ENCODE measurements around the gene EFCAB10.
"Not testable (repeated sequence)": the region's sequence is repeated elsewhere in the genome, so short reads cannot be mapped to it uniquely, and the experiment has no call there.

Gene EFCAB10

DNA sequence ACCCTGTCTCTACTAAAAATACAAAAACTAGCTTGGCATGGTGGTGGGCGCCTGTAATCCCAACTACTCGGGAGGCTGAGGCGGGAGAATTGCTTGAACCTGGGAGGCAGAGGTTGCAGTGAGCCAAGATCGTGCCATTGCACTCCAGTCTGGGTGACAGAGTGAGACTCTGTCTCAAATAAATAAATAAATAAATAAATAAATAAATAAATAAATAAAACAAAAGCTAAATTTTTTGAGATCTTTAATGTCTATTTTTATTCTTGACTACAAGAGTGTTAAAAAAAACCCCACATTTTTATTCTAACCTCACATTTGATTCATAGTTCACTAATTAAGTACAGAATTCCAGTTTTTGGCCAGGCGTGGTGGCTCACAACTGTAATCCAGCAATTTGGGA lies 53.6 kb downstream of the EFCAB10 start:
- not testable (repeated sequence) for DNase-seq

DNA sequence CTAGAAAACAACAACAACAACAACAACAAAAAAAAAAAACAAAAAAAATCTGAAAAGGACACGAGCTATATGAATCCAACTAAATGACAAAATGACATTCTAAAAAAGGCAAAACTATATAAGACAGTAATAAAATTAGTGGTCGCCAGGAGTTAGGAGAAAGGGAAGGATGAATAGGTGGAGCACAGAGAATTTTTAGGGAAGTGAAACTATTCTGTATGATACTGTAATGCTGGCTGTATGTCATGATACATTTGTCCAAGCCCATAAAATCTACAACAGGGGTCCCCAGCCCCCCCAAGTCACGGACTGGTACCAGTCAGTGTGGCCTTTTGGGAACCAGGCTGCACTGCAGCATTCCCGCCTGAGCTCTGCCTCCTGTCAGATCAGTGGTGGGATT lies 56.5 kb downstream of the EFCAB10 start:
- DNase-seq: no peak

DNA sequence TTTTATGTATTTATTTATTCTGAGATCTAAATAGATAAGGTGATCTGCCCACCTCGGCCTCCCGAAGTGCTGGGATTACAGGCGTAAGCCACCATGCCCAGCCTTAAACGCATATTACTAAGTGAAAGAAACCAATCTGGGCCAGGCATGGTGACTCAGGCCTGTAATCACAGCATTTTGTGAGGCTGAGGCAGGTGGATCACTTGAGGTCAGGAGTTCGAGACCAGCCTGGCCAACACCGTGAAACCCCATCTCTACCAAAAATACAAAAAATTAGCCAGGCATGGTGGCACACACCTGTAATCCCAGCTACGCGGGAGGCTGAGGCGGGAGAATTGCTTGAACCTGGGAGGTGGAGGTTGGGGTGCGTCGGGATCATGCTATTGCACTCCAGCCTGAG lies 56.9 kb downstream of the EFCAB10 start:
- DNase-seq: not testable (repeated sequence)

DNA sequence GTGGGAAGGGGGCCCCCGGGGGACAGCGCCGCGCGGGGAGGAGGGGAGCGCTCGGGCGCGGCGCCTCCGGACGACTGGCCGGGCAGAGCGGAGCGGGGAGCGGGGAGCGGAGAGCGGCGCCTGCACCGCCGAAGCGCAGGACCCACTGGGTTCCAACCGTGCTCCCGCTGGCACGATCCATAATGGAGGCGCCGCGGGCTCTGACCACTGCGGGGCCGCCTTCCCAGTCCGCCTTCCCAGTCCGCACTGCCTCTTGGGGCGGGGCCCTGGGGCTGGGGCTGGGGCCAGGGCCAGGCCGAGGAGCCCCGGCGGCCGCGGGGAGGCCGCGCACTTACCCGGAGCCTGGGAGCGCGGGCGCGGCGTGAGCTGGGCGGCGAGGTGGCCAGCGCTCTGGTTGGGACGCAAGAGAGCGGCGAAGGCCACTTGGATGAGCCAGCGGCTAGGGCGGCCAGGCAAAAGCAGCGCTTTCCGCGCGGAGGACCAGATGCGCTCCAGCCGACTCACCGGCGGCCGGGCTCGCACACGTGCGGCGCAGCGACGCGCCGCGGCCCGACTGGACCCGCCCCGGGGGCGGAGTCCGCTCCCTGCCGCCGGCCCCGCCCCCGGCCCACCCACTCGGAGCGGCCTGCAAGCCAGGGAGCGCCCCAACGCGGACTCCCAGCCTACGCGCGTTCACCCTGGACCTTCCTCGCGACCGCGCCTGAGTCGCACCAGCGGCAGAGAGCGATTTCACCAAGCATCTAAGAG lies 59.4 kb downstream of the EFCAB10 start, which contains the start of gene PUS7:
Gene PUS7, minus strand, starts transcription at position 555 of the 747 bp plus-strand sequence. CDS start 13,759 bp downstream, outside the sequence.
- DNase-seq: peak; percentile 92

DNA sequence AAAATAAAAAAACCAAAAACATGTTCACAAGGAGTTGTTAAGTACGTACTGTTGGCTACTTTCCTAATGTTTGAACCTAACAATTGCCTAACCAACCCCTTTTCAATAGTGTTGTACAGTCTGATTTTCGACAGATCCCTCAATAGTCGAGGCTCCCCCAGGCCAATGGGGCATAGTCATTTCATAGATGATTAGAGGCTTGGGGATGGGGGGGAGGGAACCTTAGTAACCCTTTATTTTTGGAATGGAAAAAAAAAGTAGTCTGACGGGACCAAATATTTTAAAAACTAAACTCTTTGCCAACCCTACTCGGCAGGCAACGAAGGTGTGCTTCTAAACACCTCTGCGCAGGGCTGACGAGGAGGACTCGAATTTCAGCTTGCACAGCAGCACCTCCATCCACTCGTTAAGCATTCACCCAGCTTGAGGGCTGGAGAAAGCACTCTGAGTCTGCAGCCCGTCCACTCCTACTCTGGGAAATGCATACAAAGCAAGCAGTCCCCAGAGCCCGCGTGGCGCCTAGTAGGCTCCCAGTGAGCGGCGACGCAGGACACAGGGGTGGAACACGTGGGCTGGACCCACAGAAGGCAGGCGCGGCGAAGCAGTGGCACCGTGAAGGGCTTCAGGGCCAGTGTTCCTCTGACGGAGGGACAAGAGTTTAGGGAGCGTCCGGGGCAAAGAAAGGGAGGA lies 60.1 kb downstream of the EFCAB10 start:
- peak; percentile 85 for DNase-seq

DNA sequence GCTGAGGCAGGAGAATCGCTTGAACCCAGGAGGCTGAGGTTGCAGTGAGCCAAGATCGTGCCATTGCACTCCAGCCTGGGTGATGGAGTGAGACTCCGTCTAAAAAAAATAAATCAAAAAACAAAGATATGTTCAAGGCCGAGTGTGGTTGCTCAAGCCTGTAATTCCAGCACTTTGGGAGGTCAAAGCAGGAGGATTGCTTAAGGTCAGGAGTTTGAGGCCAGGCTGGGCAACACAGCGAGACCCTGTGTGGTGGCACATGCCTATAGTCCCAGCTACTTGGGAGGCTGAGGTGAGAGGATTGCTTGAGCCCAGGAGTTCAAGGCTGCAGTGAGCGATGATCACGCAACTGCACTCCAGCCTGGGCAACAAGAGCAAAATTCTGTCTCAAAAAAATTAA lies 60.7 kb downstream of the EFCAB10 start:
- DNase-seq: not testable (repeated sequence)

DNA sequence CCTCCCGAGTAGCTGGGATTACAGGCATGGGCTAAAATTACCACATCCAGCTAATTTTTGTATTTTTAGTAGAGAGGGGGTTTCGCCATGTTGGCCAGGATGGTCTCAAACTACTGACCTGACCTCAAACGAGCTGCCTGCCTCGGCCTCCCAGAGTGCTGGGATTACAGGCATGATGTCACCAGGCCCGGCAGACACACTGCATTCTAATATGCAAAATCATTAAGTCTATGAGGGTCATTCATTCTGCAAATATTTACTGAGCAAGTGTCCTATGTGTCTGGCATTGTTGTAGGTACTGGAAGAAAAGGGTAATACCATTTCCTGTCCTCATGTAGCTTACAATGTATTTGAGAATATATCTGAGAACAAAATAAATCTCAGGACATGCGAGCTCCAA lies 61.9 kb downstream of the EFCAB10 start:
- no peak for DNase-seq

DNA sequence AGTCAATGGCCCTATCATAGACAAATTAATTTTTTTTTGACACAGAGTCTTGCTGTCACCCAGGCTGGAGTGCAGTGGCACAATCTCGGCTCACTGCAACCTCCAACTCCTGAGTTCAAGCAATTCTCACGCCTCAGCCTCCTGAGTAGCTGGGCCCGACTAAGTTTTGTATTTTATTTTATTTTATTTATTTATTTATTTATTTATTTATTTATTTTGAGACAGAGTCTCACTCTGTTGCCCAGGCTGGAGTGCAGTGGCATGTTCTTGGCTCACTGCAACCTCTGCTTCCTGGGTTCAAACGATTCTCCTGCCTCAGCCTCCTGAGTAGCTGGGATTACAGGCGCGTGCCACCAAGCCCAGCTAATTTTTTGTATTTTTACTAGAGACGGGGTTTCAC lies 65.7 kb downstream of the EFCAB10 start:
- not testable (repeated sequence) for DNase-seq
